HL-60 (cell line): Measurements from ENCODE around the gene CCDC47.
"Not testable (repeated sequence)": the region's sequence is repeated elsewhere in the genome, so short reads cannot be mapped to it uniquely, and the experiment has no call there.

Experiments
- DNase-seq, 2 experiments: peaks; one replicate each; pipeline ENCODE4 v3.0.0-alpha.2; 2010 to 2020; ENCODE audit warnings: low read depth in 1 of 2, low spot score in 1 of 2
- H3K27ac ChIP-seq: fragments of 250-450 bp; sonication (Bioruptor Pico); replicated peaks from 2 replicates; pipeline ENCODE4 v1.5.1; 2020; ENCODE audit warnings: mild to moderate bottlenecking, moderate library complexity
- H3K27me3 ChIP-seq: fragments of 250-450 bp; sonication (Bioruptor Pico); 2 replicates; pipeline ENCODE4 v1.5.1; 2021; ENCODE audit warnings: mild to moderate bottlenecking, moderate library complexity; ENCODE audit not compliant: insufficient read depth, poor library complexity, severe bottlenecking
- H3K4me3 ChIP-seq: replicated peaks from 2 replicates; pipeline ENCODE4 v1.5.1; 2011; ENCODE audit warnings: mild to moderate bottlenecking, control low read depth, low read length; ENCODE audit not compliant: insufficient read depth
- GABPA ChIP-seq: IDR thresholded peaks from 2 replicates; pipeline ENCODE4 v1.6.1; 2012; ENCODE audit warnings: low read depth
- POLR2AphosphoS5 ChIP-seq: IDR thresholded peaks from 2 replicates; pipeline ENCODE4 v1.6.1; 2012; ENCODE audit warnings: low read depth
- SPI1 ChIP-seq: IDR thresholded peaks from 2 replicates; pipeline ENCODE4 v1.6.1; 2012; ENCODE audit warnings: low read depth, mild to moderate bottlenecking, borderline replicate concordance
- TF ChIP-seq, protein P1 (sequence below): IDR thresholded peaks from one replicate; pipeline ENCODE4 v1.5.1; 2011; ENCODE audit warnings: low read length, control low read depth, inconsistent platforms; ENCODE audit not compliant: insufficient read depth
- TF ChIP-seq, protein P2 (sequence below): IDR thresholded peaks from 2 replicates; pipeline ENCODE4 v1.6.1; 2012; ENCODE audit warnings: low read depth; ENCODE audit not compliant: insufficient replicate concordance

CCDC47 gene

GRCh38 chr17:63800783-63801182 is 27.4 kb upstream of the CCDC47 start:
- no peak for DNase-seq
- no peak overlapping the region for H3K27ac ChIP-seq
- H3K27me3 ChIP-seq: no peaks in the 10 kb centered on the region
- no peak overlapping the region for H3K4me3 ChIP-seq
- TF ChIP-seq POLR2AphosphoS5 (no peak), SPI1 (no peak), GABPA (no peak)
- TF ChIP-seq, protein P1, sequence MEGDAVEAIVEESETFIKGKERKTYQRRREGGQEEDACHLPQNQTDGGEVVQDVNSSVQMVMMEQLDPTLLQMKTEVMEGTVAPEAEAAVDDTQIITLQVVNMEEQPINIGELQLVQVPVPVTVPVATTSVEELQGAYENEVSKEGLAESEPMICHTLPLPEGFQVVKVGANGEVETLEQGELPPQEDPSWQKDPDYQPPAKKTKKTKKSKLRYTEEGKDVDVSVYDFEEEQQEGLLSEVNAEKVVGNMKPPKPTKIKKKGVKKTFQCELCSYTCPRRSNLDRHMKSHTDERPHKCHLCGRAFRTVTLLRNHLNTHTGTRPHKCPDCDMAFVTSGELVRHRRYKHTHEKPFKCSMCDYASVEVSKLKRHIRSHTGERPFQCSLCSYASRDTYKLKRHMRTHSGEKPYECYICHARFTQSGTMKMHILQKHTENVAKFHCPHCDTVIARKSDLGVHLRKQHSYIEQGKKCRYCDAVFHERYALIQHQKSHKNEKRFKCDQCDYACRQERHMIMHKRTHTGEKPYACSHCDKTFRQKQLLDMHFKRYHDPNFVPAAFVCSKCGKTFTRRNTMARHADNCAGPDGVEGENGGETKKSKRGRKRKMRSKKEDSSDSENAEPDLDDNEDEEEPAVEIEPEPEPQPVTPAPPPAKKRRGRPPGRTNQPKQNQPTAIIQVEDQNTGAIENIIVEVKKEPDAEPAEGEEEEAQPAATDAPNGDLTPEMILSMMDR: no peak
- TF ChIP-seq, protein P2, sequence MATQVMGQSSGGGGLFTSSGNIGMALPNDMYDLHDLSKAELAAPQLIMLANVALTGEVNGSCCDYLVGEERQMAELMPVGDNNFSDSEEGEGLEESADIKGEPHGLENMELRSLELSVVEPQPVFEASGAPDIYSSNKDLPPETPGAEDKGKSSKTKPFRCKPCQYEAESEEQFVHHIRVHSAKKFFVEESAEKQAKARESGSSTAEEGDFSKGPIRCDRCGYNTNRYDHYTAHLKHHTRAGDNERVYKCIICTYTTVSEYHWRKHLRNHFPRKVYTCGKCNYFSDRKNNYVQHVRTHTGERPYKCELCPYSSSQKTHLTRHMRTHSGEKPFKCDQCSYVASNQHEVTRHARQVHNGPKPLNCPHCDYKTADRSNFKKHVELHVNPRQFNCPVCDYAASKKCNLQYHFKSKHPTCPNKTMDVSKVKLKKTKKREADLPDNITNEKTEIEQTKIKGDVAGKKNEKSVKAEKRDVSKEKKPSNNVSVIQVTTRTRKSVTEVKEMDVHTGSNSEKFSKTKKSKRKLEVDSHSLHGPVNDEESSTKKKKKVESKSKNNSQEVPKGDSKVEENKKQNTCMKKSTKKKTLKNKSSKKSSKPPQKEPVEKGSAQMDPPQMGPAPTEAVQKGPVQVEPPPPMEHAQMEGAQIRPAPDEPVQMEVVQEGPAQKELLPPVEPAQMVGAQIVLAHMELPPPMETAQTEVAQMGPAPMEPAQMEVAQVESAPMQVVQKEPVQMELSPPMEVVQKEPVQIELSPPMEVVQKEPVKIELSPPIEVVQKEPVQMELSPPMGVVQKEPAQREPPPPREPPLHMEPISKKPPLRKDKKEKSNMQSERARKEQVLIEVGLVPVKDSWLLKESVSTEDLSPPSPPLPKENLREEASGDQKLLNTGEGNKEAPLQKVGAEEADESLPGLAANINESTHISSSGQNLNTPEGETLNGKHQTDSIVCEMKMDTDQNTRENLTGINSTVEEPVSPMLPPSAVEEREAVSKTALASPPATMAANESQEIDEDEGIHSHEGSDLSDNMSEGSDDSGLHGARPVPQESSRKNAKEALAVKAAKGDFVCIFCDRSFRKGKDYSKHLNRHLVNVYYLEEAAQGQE: no peak

- Histone ChIP-seq H3K27ac (no peak overlapping the region), H3K27me3 (no peaks in the 10 kb centered on the region), H3K4me3 (no peak overlapping the region)
- TF ChIP-seq POLR2AphosphoS5 (no peak), SPI1 (no peak), GABPA (no peak)
- TF ChIP-seq, protein P1: no peak
- TF ChIP-seq, protein P2: no peak
- DNase-seq: no peak
Observed at GRCh38 chr17:63798572-63799106, 25.2 kb upstream of the CCDC47 start.

DNA sequence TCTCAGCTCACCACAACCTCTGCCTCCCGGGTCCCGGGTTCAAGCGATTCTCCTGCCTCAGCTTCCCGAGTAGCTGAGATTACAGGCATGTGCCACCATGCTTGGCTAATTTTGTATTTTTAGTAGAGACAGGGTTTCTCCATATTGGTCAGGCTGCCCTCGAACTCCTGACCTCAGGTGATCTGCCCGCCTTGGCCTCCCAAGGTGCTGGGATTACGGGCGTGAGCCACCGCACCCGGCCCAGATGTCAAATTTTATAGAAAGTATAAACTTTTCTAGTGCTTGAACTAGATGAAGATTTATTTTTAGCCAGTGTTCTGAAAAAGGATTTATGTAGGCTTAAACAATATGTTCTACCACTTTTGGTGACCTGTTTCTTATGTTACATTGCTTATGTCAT is 23.0 kb upstream of the CCDC47 start:
- not testable (repeated sequence) for H3K27ac ChIP-seq, H3K4me3 ChIP-seq, H3K27me3 ChIP-seq, DNase-seq

- H3K27ac ChIP-seq: no peak overlapping the region
Observed at GRCh38 chr17:63792055-63792729, 18.8 kb upstream of the CCDC47 start.

More at GRCh38 chr17:63792055-63792729, 18.8 kb upstream of the CCDC47 start:
- DNase-seq: no peak
- H3K27me3 ChIP-seq: no peaks in the 10 kb centered on the region
- no peak overlapping the region for H3K4me3 ChIP-seq
- TF ChIP-seq GABPA: no peak
- TF ChIP-seq, protein P1: no peak
- no peak for TF ChIP-seq POLR2AphosphoS5
- TF ChIP-seq, protein P2: no peak
- no peak for TF ChIP-seq SPI1
